ENCODE data around the gene PSMG4.

GRCh38 chr6:3247255-3248146, 11.2 kb upstream of the PSMG4 start:
- TF ChIP-seq EZH2 (optimal IDR thresholded peaks at IDR 0.05; ENCODE audit: low read depth, low read length), result no peak
- TF ChIP-seq CTCF (IDR thresholded peaks at IDR 0.05; ENCODE audit: low read length), result no peak

Data from MM.1S (cell line).